ENCODE data around the gene GGT5.
"Not testable (repeated sequence)": the region's sequence is repeated elsewhere in the genome, so short reads cannot be mapped to it uniquely, and the experiment has no call there.

The GGT5 gene, protein sequence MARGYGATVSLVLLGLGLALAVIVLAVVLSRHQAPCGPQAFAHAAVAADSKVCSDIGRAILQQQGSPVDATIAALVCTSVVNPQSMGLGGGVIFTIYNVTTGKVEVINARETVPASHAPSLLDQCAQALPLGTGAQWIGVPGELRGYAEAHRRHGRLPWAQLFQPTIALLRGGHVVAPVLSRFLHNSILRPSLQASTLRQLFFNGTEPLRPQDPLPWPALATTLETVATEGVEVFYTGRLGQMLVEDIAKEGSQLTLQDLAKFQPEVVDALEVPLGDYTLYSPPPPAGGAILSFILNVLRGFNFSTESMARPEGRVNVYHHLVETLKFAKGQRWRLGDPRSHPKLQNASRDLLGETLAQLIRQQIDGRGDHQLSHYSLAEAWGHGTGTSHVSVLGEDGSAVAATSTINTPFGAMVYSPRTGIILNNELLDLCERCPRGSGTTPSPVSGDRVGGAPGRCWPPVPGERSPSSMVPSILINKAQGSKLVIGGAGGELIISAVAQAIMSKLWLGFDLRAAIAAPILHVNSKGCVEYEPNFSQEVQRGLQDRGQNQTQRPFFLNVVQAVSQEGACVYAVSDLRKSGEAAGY

DNA sequence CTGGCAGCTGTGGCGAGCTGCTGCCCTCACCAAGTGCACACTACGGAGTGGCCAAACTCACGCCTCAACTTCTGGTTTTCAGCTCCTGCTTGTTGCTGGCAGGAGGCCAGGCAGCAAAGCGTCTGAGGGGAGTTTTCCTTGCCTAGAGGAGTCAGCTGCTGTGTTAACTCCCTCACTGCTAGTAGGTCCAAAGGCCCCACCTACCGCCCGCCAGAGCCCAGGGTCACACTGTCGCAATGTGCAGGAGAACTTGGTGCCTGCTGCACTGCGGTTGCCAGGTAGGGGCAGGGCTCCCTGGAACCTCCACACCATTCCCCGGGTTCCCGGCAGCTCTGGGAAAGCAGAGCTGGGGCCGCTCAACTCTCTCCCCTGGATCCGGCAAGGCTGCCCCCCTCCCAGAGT, at the start of gene GGT5:
Gene GGT5, minus strand, starts transcription at position 53 of the 402 bp plus-strand sequence. CDS start 357 bp downstream, outside the sequence.
- DNase-seq: peak in 1 of 14 donors; percentile 49

DNA sequence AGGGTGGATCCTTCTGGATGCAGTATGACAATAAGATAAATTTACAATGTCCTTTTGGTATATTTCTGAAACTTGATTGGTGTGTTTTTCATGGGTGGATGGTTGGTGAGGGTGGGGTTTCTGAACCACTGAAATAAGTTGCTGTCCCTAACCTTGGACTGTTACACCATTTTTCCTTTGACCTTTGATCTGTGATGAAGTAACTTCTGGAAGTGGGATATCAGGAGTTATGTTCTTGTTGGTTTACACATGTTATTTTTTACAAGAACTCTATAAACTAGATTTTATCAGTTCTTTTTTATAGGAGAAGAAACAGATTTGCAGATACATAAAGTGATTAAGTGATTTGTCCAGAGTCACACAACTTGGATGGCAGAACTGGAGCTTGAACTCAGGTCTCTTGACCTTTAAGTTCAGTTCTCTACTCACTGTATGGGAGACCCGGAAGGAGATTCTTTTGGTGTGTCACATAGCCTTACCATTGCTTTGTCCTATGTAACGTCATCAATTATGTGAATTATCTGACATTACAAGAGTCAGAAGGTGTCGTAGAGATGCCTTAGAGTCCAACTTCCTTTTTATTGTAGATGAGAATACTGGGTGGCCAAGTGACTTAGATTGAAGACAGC, 47.4 kb upstream of the GGT5 start:
- not testable (repeated sequence) for DNase-seq

DNA sequence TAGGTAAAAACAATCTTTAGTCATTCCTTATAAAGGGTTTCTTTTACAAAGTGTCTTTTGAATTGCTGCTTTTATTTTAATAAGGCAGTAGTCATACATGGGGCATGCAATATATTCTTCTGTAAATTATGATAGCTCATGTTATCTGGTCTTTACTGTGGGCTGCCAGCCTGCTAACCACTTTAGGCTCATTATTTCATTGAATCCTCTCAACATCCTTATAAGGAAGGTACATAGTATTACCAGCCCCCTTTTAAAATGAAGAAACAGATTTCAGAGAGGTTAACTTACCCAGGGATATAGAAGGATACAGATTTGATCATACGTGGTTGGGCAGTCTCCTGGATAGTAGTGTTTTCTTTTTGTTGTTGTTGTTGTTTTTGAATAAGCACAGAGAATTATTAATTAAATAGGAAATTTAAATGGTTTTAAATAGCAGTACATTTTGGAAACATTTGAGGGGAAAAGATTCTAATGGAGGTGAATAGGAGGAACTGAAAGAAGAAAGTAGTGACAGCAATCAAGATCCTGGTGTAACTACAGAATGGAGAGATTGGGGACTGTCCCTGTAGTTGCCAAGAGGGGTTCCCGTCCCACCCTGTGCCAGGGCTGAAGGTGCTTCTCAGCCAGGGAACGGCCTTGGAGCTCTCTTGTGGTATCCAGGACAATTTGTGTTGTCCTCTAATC, 46.8 kb upstream of the GGT5 start:
- DNase-seq: no peak

DNA sequence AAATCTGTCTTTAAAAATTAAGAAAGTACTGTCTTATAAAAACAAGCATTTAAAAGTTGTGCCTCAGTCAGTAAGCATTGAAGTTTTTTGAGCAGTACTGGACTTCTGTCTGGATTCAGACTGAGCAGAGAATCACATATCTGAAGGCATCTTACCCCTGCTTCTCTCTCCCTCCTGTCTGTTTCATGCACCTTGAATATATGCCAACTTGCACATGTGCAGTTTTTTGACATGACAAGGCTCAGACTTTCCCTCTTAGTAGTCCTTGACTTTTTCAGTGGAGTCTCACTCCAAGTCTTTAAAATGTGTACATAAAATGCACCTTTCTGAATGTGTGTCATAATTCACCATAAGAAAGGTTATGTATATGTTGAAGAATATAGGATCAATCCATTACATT, 45.6 kb upstream of the GGT5 start:
- DNase-seq: no peak

DNA sequence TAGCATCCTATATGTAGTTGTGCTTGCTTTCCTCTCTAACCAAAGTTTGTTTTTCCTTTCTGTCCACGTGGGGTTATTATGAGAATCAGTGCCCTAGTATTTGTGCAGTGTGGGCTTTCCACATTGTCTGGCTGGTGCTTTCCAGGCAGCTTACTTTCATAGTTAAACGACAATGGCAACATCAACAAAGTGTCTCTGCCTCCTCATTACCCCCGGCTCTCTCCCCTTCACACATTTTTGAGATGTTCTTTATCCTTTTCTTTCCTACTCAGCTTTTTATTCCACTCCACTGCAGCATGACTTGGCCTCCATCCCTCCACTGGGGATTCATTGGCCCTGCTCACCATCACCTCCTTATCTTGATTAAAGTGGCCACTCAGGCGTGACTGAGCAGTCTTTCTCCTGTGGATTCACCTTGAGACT, 44.9 kb upstream of the GGT5 start:
- DNase-seq: peak in 1 of 14 donors; percentile 20

DNA sequence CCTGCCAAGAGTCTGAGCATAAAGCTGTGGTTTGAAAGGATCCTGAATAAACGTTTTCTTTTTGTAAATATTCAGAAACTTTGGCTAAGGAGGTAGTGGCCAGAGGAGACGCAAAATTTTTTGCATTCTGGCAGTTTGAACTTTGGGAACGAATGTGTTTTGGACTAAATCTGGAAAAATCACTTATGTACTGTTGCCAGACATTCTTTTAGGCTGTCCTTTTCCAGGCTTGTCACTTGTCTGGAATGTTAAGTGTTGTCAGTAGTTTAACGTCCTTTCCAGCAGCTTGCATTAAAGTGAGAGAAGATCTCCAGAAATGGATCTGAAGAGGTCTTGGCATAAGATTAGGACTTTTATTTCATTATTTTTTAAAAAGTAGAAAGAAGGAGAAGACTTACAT, 44.2 kb upstream of the GGT5 start:
- DNase-seq: no peak

DNA sequence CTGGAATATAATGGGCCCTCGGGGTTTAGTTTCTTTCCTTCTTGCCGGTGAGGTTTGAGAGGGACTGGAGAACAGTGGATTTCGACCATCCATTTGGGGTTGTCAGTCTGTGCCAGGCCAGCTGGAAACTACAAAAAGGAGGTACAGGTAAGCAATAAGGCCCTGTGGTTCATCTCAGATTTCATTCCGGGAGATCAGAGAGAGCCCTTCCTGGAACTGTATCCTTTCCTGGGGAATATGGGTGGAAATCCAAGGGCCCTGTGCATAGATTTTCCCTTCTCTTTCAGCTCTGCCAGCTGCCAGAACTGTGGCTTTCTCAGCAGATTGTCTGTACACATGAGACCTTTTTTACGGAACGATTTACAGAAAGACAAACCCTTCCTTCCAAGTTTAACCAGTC, 42.9 kb upstream of the GGT5 start:
- DNase-seq: not testable (repeated sequence)

DNA sequence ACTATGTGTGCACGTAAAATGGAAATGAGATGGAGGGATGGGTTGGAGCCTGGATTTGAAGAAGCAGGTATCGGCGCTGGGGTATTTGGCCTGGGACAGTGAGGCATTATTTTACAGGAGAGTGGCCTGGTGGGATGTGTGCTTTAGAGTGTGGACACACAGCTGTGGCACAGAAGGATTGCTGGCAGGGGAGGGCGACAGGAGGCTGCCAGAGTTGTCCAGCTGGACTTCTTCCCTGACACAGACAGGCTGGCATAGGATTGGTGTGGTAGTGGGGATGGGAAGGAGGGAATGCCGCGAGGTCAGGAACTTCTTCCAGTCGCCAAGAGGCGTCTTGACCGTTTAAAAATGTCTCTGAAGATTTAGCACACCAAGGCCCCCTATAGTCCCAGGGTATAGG, 42.3 kb upstream of the GGT5 start:
- not testable (repeated sequence) for DNase-seq

DNA sequence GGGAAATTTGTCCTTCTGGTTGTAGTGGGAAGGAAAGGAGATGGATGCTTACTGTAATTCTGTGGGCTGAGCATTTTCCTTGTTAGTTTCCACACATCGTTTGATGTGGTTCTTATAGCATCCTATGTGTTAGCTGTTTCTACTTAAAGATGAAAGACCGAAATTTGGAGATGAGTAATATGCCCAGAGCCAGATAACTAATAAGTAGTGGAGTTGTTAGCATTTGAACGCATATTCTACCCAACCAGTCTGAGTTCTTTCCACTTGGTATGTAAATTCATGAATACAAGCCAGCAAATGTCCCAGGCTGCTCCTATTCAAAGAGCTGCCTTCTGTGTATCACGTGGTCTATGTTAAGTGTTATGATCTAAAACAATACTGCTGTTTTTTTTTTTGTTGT, 40.4 kb upstream of the GGT5 start:
- no peak for DNase-seq

DNA sequence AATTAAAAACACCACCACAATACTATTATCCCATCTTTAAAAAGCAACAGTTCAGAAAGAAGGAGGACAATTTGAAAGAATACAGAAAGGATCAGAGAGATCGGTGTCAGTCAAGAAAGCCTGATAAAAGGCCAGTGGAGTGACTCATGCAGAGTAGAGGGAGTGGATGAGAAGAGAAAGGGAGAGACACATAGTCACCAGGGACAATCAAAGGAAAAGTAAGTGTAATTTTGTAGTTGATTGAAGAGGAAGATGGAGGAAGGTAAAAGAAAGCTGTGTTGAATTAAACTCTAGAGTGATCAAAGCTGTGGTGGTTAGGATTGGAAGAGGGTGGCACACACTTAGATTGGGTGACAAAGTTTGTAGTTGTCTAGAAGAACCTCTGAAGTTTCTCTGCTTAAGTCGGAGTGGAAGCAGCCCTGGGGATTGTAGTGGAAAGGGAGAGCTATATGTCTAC, 39.9 kb upstream of the GGT5 start:
- DNase-seq: no peak

DNA sequence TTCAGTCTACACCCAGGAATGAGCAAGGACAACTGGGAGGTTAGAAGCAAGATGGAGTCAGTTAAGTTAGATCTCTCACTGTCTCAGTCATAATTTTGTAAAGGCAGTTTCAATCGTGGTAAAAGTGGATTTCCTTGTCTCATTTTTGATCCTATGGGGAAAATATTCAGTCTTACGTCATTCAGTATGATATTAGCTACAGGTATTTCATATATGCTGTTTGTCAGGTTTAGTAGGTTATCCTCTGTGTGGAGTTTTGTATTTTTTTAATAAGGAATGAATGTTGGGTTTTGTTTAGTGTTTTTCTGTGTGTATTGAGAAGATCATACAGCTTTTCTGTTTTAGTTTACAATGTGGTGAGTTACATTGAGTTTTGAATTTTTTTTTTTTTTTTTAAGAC, 37.5 kb upstream of the GGT5 start:
- no peak for DNase-seq

DNA sequence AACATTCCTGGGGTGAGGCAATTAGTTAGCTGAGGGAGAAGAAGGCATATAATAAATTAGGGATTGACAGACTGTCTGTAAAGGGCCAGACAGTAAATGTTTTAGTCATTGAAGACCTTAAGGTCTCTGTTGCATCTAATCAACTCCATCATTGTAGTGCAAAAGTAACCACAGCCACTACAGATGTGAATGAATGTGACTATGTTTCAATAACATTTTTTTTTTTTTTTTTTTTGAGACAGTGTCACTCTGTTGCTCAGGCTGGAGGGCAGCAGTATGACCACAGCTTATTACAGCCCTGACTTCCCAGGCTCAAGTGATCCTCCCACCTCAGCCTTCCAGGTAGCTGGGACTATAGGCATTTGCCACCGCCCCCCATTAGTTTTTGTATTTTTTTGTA, 35.5 kb upstream of the GGT5 start:
- not testable (repeated sequence) for DNase-seq

DNA sequence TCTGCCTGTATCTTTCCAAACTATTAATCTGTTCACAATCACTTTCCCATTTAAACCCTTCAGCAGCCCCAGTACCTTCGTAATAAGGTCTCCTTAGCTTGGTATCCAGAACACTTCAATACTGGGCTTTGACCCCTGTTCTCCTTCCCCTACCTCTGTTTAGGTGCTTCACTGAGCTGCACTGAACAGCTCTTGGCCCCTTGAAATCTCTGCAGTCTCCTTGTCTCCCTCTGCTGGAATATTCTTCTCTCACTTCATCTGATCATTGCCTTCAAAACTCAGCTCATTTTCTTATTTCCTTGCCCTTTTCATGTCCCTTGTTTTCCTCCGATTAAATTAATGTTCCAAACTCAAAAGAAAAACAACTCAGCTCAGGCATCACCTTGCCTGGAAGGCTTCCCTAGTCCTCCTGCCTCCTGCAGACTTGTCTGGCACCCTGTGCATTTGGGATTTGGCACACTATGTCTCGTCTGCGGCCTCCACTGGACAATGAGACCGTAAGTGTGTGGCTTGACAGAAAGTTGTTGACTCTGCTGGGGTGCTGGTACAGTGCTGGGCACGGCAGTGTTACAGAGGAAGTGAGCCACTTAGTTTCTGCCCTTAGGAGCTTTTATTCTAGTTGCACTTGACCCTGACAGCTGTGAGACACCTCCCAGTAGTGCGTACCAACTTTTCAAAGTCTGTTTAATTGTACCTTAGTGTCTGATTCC, 30.0 kb upstream of the GGT5 start:
- DNase-seq: not testable (repeated sequence)

DNA sequence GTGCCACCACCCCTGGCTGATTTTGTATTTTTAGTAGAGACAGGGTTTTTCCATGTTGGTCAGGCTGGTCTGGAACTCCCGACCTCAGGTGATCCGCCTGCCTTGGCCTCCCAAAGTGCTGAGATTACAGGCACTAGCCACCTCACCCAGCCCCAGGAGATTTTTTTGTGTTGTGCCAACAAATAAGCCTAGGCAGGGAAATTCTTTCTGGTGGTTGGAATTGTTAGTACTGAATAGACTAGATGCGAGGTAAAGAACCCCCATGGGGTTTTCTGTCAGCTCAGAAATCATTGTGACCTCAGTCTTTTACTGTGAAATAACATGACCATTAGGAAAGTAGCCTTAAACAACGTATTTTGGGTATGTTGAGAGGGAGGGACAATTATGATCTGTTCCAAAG, 29.0 kb upstream of the GGT5 start:
- not testable (repeated sequence) for DNase-seq

DNA sequence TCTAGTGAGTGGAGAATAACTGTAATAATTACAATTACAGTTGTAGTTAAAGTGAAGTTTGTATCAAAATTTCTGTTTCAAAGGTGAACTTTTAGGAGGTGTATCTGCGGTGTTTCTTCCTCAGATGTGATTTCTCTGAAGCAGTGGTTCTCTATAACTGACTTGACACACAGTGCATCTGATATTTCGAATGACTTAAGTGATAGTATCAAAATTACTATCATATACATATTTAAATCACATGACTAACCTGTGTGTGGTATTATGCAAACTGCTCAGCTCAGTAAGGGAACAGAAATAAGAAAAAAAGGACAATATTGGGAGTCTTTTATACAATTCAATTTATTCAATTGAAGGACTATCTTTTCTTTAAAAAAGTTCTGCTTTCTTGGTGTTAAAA, 28.1 kb upstream of the GGT5 start:
- not testable (repeated sequence) for DNase-seq

DNA sequence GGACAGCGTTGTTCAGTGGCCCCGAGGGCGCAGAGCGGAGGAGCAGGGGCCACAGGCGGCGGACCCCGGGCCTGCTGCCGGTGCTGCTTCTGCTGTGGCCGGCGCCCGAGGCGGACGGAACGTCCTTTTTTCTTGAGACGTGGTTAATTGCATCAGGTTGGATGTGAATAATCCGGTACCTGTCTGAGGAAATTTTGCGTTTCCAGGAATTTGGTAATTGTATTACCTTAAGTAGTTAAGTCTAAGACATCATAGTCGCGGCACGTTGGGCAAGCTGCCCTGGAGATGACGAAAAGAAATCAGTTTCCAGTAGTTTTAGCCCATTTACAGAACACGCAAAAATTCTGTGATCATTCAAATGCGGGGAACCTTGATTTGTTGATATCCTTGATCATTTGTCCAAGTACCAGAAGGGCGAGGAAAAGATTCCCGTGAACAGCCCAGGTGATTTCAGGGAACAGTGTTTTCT, 26.5 kb upstream of the GGT5 start:
- DNase-seq: no peak

DNA sequence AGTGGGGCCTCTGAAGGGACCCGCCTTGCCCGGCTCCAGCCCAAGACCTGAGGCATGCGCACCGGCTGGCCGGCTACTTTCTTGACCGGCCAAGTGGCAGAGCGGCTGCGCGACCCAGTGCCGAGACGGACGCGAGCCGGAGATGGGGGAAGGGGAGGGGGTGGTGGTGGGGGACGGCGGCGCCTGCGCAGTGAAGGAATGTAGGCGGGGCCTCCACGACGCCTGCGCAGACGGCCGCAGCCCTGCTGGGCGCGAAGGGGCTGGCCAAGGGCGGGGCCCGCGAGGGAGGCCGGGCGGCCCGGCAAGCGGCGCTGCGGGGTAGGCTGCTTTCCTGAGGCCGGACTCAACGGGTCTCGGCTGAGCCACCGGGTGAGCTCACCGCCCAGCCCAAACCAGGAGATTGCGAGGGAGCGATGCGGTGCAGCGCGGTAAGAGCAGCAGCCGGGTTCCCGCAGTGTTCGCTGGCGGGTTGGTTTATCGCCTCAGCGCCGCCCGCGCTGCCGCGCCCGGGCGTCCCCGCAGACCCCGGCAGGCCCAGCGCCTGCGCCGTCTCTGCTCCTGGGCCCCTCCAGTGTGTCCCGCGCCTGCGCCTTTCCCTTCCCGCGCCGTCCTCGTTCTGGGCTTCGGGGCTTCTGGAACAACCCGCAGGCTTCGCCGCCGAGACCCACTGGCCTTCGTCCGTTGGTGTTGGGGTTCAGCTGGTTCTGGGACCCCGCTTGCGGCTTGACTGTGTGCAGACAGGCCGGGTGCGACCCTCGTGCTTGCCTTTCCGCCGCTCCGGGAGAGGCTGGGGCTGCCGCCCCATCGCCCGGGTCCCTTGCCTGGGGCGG, 25.9 kb upstream of the GGT5 start, which contains the start of gene SPECC1L:
Gene SPECC1L, plus strand, starts transcription at position 276 of the 830 bp plus-strand sequence. CDS start 31,401 bp downstream, outside the sequence.
- peak; percentile 80 to 98 (median 93) for DNase-seq

DNA sequence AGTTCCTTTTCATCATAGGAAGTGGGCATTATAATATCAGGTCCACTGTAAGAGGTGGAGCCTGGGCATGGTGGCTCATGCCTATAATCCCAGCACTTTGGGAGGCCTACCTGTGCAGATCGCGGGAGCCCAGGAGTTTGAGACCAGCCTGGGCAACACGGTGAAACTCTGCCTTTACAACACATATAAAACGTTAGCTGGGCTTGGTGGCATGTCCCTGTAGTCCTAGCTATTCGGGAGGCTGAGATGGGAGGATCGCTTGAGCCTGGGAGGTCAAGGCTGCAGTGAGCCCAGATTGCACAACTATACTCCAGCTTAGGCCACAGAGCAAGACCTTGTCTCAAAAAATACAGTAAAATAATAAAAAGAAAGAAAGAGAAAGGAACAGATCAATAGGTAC, 21.6 kb upstream of the GGT5 start:
- not testable (repeated sequence) for DNase-seq

DNA sequence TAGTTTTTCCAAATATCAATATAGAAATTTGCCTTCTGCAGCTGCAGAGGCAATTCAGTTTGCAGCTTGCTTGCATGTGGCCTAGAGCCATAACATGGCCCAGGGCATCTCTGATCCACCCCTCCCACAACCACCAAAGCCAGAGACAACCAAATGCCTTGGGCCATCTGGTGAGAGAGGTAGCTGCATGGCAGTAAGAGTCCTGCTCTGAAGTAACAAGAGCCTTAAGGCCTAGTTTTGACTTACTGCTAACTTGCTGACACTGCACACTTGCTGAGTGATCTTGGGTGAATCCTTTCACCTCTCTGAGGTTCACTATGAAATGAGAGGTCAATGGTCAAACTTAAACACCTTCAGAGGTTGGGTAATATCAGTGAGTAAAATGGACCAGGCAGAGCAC, 20.9 kb upstream of the GGT5 start:
- DNase-seq: no peak

DNA sequence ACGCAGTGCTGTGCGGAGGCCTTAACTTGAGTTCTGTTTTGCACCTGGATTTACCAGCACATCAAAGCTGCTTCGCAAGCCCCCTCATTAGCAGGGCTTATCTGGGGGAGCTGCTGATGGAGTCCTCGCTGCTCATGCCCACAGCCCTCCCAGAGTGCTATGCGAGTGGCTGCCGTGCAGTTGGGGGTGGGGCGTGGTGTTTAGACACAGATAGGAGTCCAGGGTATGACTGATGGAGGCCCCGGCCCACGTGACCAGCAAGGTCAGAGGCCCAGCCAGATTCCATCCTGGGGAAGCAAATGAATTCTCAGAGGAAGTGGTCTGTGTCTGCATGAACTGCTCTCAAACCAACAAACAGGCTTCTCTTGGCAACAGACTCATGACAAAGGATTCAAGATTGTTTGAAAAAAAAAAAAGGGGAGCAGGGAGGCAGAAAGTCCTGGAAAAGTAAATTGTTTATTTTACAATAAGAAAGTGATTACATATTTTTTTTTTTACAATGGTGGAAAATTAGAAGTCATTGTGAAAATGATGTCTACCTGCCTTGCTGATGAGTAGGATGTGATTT, 19.5 kb upstream of the GGT5 start:
- not testable (repeated sequence) for DNase-seq

DNA sequence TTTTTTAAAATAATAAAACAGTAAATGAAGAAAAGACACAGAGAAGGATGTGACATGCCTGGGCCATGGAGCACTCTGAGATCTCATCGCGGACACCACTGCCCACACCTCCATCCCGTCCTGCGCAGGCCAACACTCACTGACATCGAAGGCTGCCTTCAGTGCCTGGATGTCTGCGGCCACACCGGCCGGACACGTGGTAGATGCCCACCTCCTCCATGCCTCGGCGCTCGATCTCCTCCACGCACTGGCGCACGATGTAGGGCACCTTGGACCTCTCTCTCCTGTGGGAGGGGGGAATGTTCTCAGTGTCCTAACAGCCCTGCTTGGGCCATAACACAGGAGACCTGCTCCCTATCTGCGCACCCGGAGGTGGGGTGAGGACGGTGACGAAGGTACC, 18.6 kb upstream of the GGT5 start:
- DNase-seq: not testable (repeated sequence)
